ENCODE results near the gene TREM1. TPM values are rescaled to one million over a fixed set of nuclear protein-coding genes. Genes with fewer than 3 reads are reported as not detected.

Gene TREM1
- total RNA-seq, 1 donor from 2014 or later: not detected

GRCh38 chr6:41278699-41279405 lies 7.6 kb downstream of the TREM1 start:
- no peak for TF ChIP-seq CTCF (IDR thresholded peaks at IDR 0.05)
- CTCF ChIA-PET: interaction anchor here (1.0 to 3.2 kb wide), 15 partner anchors 10 to 204 kb away, joined by 3 to 23 read pairs (median 5); partner anchors contain the start of gene TREML2
- ATAC-seq (ENCODE audit: low read depth) (peak; percentile 86), DNase-seq (peak; percentile 29)
- POLR2A ChIA-PET: interaction anchor here (0.8 to 1.9 kb wide), 2 partner anchors 16 to 79 kb away, joined by 3 to 7 read pairs; partner anchors contain the start of gene TREML2
- intact Hi-C loops (cut with micrococcal nuclease): loop anchor here (1.0 to 5.0 kb wide), 3 partner anchors 39 to 187 kb away; partner anchors contain the start of gene TREML2
- peak overlapping the region; percentile 16 for H3K4me3 Mint-ChIP-seq
- H3K27me3 Mint-ChIP-seq: peaks cover 1% of the 10 kb centered on the region
- H3K9me3 Mint-ChIP-seq: no peaks in the 10 kb centered on the region
- no peak overlapping the region for H3K27ac Mint-ChIP-seq
- H3K4me1 Mint-ChIP-seq: peaks cover 34% of the 10 kb centered on the region
- no peaks in the 10 kb centered on the region for H3K36me3 Mint-ChIP-seq (ENCODE audit: low read depth)

- DNase-seq (no peak), ATAC-seq (ENCODE audit: low read depth) (no peak)
- CTCF ChIA-PET: interaction anchor here (0.7 to 3.2 kb wide), 5 partner anchors 42 to 185 kb away, joined by 3 to 23 read pairs (median 8); no protein-coding TSS in a partner anchor
- POLR2A ChIA-PET: interaction anchor here (1.9 kb wide), 1 partner anchor 77 kb away, joined by 7 read pairs; the partner anchor contains the start of gene TREML2
- H3K4me1 Mint-ChIP-seq: peaks cover 41% of the 10 kb centered on the region
- H3K9me3 Mint-ChIP-seq: no peaks in the 10 kb centered on the region
- intact Hi-C loops (cut with micrococcal nuclease): loop anchor here (2.0 to 5.0 kb wide), 2 partner anchors 77 to 185 kb away; partner anchors contain the start of gene TREML2
- H3K4me3 Mint-ChIP-seq: no peak overlapping the region
- no peaks in the 10 kb centered on the region for H3K36me3 Mint-ChIP-seq (ENCODE audit: low read depth)
- H3K27me3 Mint-ChIP-seq: no peaks in the 10 kb centered on the region
- TF ChIP-seq CTCF (IDR thresholded peaks at IDR 0.05): no peak
- H3K27ac Mint-ChIP-seq: peak overlapping the region; percentile 31
These were observed 8.9 kb downstream of the TREM1 start for GRCh38 chr6:41277605-41278004.

GRCh38 chr6:41275489-41275888 lies 11.0 kb downstream of the TREM1 start:
- ChIA-PET CTCF (no interaction called here), POLR2A (no interaction called here)
- no peak for TF ChIP-seq CTCF (IDR thresholded peaks at IDR 0.05)
- no peaks in the 10 kb centered on the region for H3K9me3 Mint-ChIP-seq
- H3K27me3 Mint-ChIP-seq: no peaks in the 10 kb centered on the region
- no peak overlapping the region for H3K27ac Mint-ChIP-seq
- peaks cover 52% of the 10 kb centered on the region for H3K4me1 Mint-ChIP-seq
- intact Hi-C loops (cut with micrococcal nuclease): loop anchor here (5.0 kb wide), 1 partner anchor 183 kb away; no protein-coding TSS in a partner anchor
- ATAC-seq (ENCODE audit: low read depth): no peak
- H3K36me3 Mint-ChIP-seq (ENCODE audit: low read depth): no peaks in the 10 kb centered on the region
- no peak overlapping the region for H3K4me3 Mint-ChIP-seq
- no peak for DNase-seq

GRCh38 chr6:41274256-41274655 lies 12.2 kb downstream of the TREM1 start:
- H3K36me3 Mint-ChIP-seq (ENCODE audit: low read depth): no peaks in the 10 kb centered on the region
- no peak for TF ChIP-seq CTCF (IDR thresholded peaks at IDR 0.05)
- peaks cover 50% of the 10 kb centered on the region for H3K4me1 Mint-ChIP-seq
- H3K4me3 Mint-ChIP-seq: no peak overlapping the region
- no peaks in the 10 kb centered on the region for H3K27me3 Mint-ChIP-seq
- DNase-seq (no peak), ATAC-seq (ENCODE audit: low read depth) (peak; percentile 39)
- H3K27ac Mint-ChIP-seq: peak overlapping the region; percentile 19
- CTCF ChIA-PET: interaction anchor here (0.6 to 1.2 kb wide), 2 partner anchors 183 to 777 kb away, joined by 3 read pairs; no protein-coding TSS in a partner anchor
- no peaks in the 10 kb centered on the region for H3K9me3 Mint-ChIP-seq
- POLR2A ChIA-PET: interaction anchor here (1.2 kb wide), 1 partner anchor 73 kb away, joined by 3 read pairs; the partner anchor contains the start of gene TREML2
- intact Hi-C loops (cut with micrococcal nuclease): no loop called here

GRCh38 chr6:41273714-41274113 lies 12.8 kb downstream of the TREM1 start:
- DNase-seq (no peak), ATAC-seq (ENCODE audit: low read depth) (no peak)
- POLR2A ChIA-PET: interaction anchor here (1.2 kb wide), 1 partner anchor 73 kb away, joined by 3 read pairs; the partner anchor contains the start of gene TREML2
- Mint-ChIP-seq H3K4me1 (peaks cover 44% of the 10 kb centered on the region), H3K36me3 (ENCODE audit: low read depth) (no peaks in the 10 kb centered on the region), H3K27ac (no peak overlapping the region), H3K9me3 (no peaks in the 10 kb centered on the region), H3K4me3 (no peak overlapping the region), H3K27me3 (no peaks in the 10 kb centered on the region)
- intact Hi-C loops (cut with micrococcal nuclease): no loop called here
- CTCF ChIA-PET: no interaction called here
- no peak for TF ChIP-seq CTCF (IDR thresholded peaks at IDR 0.05)

All from activated B cell treated with CpG ODN at 0.5 μM for 24 hours (primary cell).